SHP77 treated with DMSO at 0.1 percent for 48 hours (cell line): ENCODE data around the gene GSTP1.
"Not testable (repeated sequence)": the region's sequence is repeated elsewhere in the genome, so short reads cannot be mapped to it uniquely, and the experiment has no call there.

Experiments used
- DNase-seq: peaks from one replicate; lab custom pipeline; 2025; lab: John Stamatoyannopoulos, UW

Gene GSTP1

GRCh38 chr11:67614730-67615714 is 31.4 kb downstream of the GSTP1 start:
- no peak for DNase-seq

DNA sequence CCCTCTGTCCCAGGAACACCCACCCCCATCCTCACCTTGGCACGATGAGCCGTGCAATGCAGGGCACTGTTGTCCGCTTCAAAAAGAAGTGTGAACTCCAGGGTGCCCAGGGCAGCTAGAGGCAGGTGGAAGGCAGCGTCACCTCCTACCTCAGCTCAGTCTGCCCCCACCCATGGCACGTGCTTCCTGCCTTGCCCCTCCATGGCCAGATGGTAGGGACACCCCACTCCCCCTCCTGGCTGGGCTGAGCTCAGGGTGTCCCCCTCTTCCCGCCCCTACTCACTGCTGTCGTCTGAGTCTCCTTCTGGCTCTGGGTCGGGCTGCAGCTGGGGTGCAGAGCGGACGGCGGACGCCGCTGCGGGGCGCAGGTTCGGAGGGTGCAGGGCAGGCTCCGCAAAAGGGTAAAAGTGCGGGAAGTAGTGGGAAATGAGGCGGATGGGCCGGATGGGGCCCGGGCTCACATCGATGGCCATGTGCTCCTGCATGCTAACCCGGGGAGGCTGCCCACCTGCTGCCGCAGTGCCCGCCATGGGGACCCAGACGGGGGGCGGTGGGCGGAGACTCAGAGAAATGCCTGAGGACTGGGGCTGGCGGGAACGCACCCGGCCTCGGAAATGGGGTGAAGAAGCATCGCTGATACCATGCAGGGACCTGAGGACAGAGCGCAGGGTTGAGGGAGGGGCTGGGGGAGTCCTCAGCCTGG is 32.3 kb downstream of the GSTP1 start:
- no peak for DNase-seq

- no peak for DNase-seq
These were observed 33.0 kb downstream of the GSTP1 start for GRCh38 chr11:67616431-67617242.

DNA sequence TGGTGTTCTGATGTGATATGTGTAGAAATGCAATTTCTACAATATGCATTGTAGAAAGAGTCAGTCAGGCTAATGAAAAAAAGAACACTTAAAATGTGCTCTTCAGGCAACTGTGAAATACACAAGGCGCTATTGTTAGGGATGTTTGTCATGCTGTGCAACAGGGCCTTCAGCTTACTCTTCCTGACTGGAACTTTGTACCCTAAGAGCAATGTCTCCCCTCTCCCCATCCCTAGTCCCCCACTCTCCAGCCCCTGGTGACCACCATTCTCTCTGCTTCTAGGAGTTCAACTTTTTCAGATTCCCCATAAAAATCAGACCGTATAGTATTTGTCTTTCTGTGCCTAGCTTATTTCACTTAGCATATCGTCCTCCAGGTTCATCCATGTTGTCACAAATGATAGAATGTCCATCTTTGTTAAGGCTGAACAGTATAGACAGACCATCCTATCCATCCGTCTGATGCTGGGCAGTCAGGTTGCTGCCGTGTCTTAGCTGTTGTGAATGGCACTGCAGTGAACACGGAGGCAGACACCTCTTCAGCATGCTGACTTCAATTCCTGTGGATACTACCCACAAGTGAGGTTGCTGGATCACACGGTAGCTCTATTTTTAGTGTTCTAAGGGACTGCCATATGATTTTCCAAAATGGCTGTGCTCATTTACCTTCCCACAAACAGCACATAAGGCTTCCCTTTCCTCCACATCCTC is 33.8 kb downstream of the GSTP1 start:
- DNase-seq: no peak

DNA sequence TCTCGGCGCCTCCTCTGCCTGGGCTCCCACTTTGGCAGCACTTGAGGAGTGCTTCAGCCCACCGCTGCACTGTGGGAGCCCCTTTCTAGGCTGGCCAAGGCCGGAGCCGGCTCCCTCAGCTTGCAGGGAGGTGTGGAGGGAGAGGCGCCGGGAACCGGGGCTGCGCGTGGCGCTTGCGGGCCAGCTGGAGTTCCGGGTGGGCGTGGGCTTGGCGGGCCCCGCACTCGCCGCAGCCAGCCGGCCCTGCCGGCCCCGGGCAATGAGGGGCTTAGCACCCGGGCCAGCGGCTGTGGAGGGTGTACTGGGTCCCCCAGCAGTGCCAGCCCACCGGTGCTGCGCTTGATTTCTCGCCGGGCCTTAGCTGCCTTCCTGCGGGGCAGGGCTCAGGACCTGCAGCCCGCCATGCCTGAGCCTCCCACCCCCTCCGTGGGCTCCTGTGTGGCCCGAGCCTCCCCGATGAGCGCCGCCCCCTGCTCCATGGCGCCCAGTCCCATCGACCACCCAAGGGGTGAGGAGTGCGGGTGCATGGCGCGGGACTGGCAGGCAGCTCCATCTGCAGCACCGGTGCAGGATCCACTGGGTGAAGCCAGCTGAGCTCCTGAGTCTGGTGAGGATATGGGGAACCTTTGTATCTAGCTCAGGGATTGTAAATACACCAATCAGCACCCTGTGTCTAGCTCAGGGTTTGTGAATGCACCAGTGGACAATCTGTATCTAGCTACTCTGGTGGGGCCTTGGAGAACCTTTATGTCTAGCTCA is 35.5 kb downstream of the GSTP1 start:
- DNase-seq: not testable (repeated sequence)

DNA sequence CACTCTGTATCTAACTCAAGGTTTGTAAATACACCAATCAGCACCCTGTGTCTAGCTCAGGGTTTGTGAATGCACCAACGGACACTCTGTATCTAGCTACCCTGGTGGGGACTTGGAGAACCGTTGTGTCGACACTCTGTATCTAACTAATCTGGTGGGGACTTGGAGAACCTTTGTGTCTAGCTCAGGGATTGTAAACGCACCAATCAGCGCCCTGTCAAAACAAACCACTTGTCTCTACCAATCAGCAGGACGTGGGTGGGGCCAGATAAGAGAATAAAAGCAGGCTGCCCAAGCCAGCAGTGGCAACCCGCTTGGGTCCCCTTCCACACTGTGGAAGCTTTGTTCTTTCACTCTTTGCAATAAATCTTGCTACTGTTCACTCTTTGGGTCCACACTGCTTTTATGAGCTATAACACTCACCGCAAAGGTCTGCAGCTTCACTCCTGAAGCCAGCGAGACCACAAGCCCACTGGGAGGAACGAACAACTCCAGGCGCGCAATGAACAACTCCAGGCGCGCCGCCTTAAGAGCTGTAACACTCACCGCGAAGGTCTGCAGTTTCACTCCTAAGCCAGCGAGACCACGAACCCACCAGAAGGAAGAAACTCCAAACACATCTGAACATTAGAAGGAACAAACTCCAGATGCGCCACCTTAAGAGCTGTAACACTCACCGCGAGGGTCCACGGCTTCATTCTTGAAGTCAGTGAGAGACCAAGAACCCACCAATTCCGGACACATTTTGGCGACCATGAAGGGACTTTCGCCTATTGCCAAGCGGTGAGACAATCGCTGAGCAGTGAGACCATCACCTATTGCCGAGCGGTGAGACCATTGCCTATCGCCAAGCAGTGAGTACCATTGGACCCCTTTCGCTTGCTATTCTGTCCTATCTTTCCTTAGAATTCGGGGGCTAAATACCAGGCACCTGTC is 36.3 kb downstream of the GSTP1 start:
- peak; percentile 97 for DNase-seq

DNA sequence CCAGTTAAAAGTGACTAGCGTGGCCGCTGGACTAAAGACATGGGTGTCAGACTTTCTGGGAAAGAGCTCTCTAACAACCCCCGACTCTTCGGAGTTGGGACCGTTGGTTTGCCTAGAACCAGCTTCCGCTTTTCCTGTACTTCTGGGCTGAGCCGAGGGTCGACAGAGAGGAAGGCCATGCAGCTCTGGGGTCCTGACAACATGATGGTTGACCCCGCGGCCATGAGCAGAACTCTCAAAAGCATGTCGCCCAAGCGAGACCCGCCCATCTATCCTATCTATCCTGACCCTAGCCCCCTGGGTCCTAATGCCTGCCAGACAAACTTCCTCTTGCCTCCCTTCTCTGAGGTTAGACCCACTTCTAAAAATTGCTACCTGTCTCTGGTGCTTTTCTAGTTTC is 37.0 kb downstream of the GSTP1 start:
- DNase-seq: peak; percentile 66

- DNase-seq: not testable (repeated sequence)
These were observed 38.3 kb downstream of the GSTP1 start for GRCh38 chr11:67621928-67622327.

- not testable (repeated sequence) for DNase-seq
These were observed 39.3 kb downstream of the GSTP1 start for GRCh38 chr11:67622905-67623304.

DNA sequence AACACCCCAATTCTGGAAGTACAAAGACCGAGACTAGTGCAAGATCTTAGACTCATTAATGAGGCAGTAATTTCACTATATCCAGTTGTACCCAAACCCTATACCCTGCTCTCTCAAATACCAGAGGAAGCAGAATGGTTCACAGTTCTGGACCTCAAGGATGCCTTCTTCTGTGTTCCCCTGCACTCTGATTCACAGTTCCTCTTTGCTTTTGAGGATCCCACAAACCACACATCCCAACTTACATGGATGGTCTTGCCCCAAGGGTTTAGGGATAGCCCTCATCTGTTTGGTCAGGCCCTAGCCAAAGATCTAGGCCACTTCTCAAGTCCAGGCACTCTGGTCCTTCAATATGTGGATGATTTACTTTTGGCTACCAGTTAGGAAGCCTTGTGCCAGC is 40.2 kb downstream of the GSTP1 start:
- not testable (repeated sequence) for DNase-seq

GRCh38 chr11:67626131-67626833 is 42.7 kb downstream of the GSTP1 start:
- peak; percentile 89 for DNase-seq

- peak; percentile 47 for DNase-seq
These were observed 43.4 kb downstream of the GSTP1 start for GRCh38 chr11:67626970-67627369.

DNA sequence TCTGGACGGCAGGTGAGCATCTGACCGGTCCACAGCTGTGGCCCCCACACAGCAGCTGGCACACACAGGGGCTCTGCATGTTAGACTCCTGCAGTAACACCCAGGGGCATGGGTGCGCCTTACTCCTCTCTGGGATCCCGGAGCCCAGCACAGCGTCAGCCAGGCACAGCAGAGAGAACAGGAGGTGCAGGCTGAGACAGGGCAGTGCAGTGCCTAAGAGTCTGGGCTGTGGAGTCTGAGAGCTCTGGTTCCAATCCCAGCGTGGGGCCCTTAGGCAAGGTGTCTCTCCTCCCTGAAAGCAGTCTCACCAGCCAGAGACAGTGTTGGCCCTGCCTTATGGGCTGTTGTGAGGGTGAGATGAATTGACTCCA is 43.8 kb downstream of the GSTP1 start:
- no peak for DNase-seq

DNA sequence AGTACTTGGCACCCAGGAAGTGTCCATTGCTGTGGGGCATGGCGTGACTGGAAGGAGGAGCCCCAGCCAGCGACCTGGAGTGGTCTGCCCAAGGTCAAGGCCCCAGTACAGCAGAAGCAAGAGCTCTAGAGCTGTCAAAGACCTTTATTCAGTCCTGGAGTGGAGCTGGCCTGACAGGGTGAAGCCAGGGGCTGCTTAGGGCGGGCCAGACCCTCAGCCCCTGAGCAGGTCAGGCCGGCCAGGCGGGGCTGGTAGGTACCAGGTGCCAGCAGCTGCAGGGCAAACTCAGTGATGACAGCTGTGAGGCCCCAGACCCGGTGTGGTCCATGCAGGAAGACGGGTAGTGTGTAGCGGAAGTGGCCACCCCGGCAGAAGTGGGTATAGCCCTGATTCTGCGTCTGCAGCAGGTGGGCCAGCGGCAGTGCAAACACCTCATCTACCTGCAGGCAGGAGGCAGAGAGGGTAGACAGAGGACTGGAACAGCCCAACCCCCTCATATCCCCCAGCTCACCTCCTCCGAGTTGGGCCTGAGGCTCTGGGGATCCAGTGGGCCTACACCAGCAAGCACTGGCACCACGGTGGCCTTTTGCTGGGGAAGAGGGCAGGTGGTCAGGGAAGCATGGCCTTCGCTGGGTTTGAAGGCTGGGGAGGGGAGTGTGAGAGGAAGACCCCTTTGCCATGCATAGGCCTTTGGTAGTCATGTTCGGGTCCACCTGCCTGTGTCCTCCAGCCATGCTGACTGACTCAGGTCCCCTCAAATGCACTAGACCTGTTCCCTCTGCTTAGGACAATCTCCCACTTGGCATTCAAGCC is 44.4 kb downstream of the GSTP1 start:
- DNase-seq: peak; percentile 96

DNA sequence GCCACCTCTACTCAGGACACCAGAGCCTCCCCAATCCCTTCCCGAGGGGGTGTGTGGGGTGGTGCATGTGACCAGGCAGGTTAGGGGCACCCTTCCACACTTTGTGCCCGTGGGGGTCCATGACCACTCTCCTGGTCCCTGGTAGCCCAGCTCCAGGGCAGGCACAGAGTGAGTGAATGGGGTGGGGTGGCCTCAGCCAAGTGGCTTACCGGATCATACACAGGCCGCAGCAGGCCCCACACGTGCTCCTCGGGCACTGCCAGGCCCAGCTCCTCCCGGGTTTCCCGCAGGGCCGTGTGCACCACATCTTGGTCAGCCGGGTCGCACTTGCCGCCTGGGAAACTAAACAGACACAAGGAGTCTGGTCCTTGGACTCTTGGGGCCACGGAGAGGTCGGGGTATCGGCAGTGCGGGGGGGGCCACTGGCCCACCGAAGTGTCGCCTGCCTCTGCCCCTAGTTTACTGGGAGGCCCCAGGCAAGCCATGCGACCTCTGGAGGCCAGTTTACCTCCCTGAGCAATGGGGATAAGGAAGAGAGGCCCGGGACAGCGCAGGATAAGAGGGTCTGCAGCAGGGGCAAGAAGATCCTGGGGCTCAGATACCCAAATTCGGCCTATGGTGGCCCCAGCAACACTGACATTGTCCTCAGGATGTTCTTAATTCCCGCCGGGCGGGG is 45.2 kb downstream of the GSTP1 start:
- peak; percentile 84 for DNase-seq

- no peak for DNase-seq
These were observed 46.0 kb downstream of the GSTP1 start, which contains the start of gene NUDT8 for GRCh38 chr11:67629386-67630227. NUDT8 (minus strand) TSS chr11:67629937; CDS start chr11:67629911, 26 bp downstream.
